Osteocyte (in vitro differentiated cells): ENCODE measurements around the gene FOXP3. TPM values are rescaled to one million over a fixed set of nuclear protein-coding genes. Genes with fewer than 3 reads are reported as not detected.

Experiments used
- DNase-seq: peaks from one replicate; pipeline ENCODE4 v3.0.0; 2021; ENCODE audit warnings: mixed read lengths; ENCODE audit not compliant: unreplicated experiment; ENCODE audit errors: extremely low spot score
- H3K27ac Mint-ChIP-seq: one replicate; pipeline ENCODE4 v1.8.0; 2021; ENCODE audit warnings: mild to moderate bottlenecking, mixed read lengths; ENCODE audit not compliant: unreplicated experiment
- H3K27me3 Mint-ChIP-seq: one replicate; pipeline ENCODE4 v1.8.0; 2021; ENCODE audit warnings: mixed read lengths; ENCODE audit not compliant: unreplicated experiment
- H3K36me3 Mint-ChIP-seq: one replicate; pipeline ENCODE4 v1.8.0; 2021; ENCODE audit warnings: mixed read lengths; ENCODE audit not compliant: unreplicated experiment
- H3K4me1 Mint-ChIP-seq: one replicate; pipeline ENCODE4 v1.8.0; 2021; ENCODE audit warnings: mixed read lengths; ENCODE audit not compliant: unreplicated experiment
- H3K4me3 Mint-ChIP-seq: one replicate; pipeline ENCODE4 v1.8.0; 2021; ENCODE audit warnings: mild to moderate bottlenecking, moderate library complexity, mixed read lengths; ENCODE audit not compliant: unreplicated experiment
- H3K9me3 Mint-ChIP-seq: one replicate; pipeline ENCODE4 v1.8.0; 2021; ENCODE audit warnings: mixed read lengths; ENCODE audit not compliant: unreplicated experiment
- CTCF ChIP-seq: fragments of 200-600 bp; sonication (generic); IDR thresholded peaks from 2 replicates; pipeline ENCODE4 v1.5.0; 2021; ENCODE audit warnings: antibody characterized with exemption, mild to moderate bottlenecking, moderate library complexity
- total RNA-seq: library from RNA; stranded (reverse); gene quantifications from 2 replicates; pipeline ENCODE4 v1.2.1, GENCODE V29; 2021

FOXP3 gene
- total RNA-seq, 1 donor from 2014 or later: 0.13 TPM

GRCh38 chrX:49250066-49250465 lies 14.4 kb downstream of the FOXP3 start:
- TF ChIP-seq CTCF: no peak
- H3K36me3 Mint-ChIP-seq: peaks cover 2% of the 10 kb centered on the region
- no peaks in the 10 kb centered on the region for H3K9me3 Mint-ChIP-seq
- H3K4me1 Mint-ChIP-seq: no peaks in the 10 kb centered on the region
- no peak overlapping the region for H3K4me3 Mint-ChIP-seq
- DNase-seq: no peak
- no peaks in the 10 kb centered on the region for H3K27me3 Mint-ChIP-seq
- no peak overlapping the region for H3K27ac Mint-ChIP-seq

- H3K27ac Mint-ChIP-seq: no peak overlapping the region
- no peaks in the 10 kb centered on the region for H3K4me1 Mint-ChIP-seq
- no peak overlapping the region for H3K4me3 Mint-ChIP-seq
- DNase-seq: no peak
- peaks cover 2% of the 10 kb centered on the region for H3K36me3 Mint-ChIP-seq
- TF ChIP-seq CTCF: no peak
- no peaks in the 10 kb centered on the region for H3K27me3 Mint-ChIP-seq
- no peaks in the 10 kb centered on the region for H3K9me3 Mint-ChIP-seq
These were observed 14.9 kb downstream of the FOXP3 start for GRCh38 chrX:49249616-49250015.

- H3K27ac Mint-ChIP-seq: no peak overlapping the region
- no peaks in the 10 kb centered on the region for H3K4me1 Mint-ChIP-seq
- H3K4me3 Mint-ChIP-seq: no peak overlapping the region
- H3K27me3 Mint-ChIP-seq: no peaks in the 10 kb centered on the region
- H3K9me3 Mint-ChIP-seq: no peaks in the 10 kb centered on the region
- peaks cover 6% of the 10 kb centered on the region for H3K36me3 Mint-ChIP-seq
- no peak for DNase-seq
- TF ChIP-seq CTCF: no peak
These were observed 15.4 kb downstream of the FOXP3 start for GRCh38 chrX:49249071-49249470.

- H3K4me1 Mint-ChIP-seq: no peaks in the 10 kb centered on the region
- H3K27ac Mint-ChIP-seq: no peak overlapping the region
- TF ChIP-seq CTCF: no peak
- no peak overlapping the region for H3K4me3 Mint-ChIP-seq
- no peaks in the 10 kb centered on the region for H3K9me3 Mint-ChIP-seq
- no peak for DNase-seq
- no peaks in the 10 kb centered on the region for H3K27me3 Mint-ChIP-seq
- peaks cover 8% of the 10 kb centered on the region for H3K36me3 Mint-ChIP-seq
These were observed 16.3 kb downstream of the FOXP3 start for GRCh38 chrX:49247916-49248811.

- Mint-ChIP-seq H3K27ac (no peak overlapping the region), H3K27me3 (no peaks in the 10 kb centered on the region), H3K4me1 (no peaks in the 10 kb centered on the region), H3K9me3 (no peaks in the 10 kb centered on the region), H3K4me3 (no peak overlapping the region), H3K36me3 (peaks cover 9% of the 10 kb centered on the region)
- no peak for DNase-seq
- no peak for TF ChIP-seq CTCF
These were observed 17.2 kb downstream of the FOXP3 start for GRCh38 chrX:49247346-49247745.
